ENCODE data around the gene MFNG. TPM values are rescaled to one million over a fixed set of nuclear protein-coding genes. Genes with fewer than 3 reads are reported as not detected.

Gene MFNG
- polyA plus RNA-seq, 1 donor: 7.3 TPM

DNA sequence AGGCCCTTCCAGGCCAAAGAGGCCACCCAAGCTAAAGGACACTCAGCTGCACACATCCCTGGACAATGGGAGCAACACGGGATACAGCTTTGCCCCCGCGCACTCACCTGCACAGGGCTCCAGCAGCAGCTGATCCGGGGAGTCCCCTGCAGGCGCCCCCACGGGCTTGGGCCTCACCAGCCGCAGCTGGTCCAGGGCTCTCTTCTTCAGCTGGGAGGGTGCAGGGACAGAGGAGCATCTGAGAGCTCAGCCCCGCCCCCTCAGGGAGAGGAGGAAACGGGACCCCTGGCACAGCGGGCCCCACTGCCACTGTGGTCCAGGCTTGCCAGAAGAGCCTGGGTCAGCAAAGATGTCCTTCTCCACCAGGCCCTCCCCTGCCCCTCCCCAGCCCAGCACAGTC is 7.8 kb upstream of the MFNG start:
- DNase-seq (ENCODE audit: low read depth): no peak

DNA sequence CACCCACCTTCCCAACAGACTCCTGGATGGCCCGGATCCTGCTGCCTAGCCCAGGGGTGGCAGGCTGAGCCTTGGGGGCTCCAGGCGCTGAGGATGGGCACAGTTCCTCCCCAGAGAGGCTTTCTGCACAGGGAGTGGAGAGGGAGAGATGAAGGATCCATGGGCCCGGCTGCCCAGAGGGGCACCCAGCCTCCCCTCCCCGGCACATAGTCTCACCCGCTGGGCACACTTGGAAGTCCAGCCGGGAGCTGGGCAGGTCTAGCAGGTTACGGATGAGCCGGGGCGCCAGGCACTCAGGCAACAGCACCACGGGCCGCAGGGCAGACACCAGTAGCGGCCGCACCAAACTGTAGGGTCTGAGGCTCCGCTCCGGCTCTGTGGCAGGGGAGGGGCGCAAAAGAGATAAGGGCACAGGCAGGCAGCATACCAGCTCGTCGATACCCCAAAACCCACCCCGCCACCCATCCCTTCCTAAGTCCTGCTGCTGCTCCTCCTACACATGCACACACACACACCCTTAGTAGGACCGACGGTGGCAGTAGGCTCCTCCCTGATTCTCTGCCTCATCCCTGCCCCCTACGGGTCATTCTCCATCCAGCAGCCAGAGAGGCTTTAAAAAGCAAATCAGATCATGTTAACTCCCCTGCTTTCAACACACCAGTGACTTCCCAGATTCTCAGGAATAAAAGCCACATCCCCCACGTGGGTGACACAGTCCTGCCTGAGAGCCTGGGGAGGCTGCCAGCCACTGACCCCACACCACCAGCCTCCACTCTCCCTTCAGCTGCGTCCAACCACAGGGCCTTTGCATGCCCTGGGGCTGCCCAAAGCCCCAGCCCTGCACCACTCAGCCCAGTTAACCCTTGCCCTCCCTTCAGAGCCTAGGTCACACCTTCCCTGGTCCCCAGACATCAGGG is 6.5 kb upstream of the MFNG start:
- no peak for DNase-seq (ENCODE audit: low read depth)

GRCh38 chr22:37491559-37492427 is 5.6 kb upstream of the MFNG start:
- no peak for DNase-seq (ENCODE audit: low read depth)

DNA sequence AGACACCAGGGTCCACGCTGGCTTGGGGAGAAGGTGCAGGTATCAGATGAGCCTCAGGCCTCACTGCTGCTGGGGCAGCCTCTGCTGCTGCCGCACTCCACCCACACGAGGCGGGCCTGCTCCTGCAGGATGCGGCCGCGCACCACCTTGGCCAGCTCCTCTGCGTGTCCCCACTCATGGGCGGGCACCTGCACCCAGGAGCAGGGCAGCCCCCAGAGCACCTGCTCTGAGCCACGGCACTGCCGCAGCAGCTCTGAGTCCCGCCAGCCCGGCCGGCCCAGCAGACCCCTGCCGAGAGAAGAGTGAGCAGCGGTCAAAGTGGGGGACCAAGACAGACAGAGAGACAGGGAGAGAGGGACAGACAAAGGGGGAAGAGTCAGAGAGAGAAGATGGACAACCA is 4.9 kb upstream of the MFNG start:
- no peak for DNase-seq (ENCODE audit: low read depth)

DNA sequence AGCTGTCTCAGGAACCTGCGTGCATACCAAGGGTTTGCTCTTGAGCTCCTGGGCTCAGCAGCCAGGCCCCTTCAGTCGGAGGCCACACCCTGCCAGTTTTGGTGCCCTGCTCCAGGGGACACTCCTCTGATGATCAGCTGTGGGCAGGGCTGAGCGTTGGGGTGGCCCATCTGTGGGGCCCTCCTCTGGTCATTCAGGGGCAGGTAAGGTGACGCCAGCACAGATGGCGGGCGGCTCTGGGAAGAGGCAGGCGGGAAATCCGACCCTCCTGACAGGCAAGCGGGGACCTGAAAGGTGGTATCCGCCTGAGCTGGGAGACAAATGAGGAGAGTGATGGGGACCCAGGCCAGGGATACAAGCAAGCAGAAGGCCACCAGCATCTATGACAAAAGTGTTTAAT is 3.8 kb upstream of the MFNG start:
- DNase-seq (ENCODE audit: low read depth): no peak

DNA sequence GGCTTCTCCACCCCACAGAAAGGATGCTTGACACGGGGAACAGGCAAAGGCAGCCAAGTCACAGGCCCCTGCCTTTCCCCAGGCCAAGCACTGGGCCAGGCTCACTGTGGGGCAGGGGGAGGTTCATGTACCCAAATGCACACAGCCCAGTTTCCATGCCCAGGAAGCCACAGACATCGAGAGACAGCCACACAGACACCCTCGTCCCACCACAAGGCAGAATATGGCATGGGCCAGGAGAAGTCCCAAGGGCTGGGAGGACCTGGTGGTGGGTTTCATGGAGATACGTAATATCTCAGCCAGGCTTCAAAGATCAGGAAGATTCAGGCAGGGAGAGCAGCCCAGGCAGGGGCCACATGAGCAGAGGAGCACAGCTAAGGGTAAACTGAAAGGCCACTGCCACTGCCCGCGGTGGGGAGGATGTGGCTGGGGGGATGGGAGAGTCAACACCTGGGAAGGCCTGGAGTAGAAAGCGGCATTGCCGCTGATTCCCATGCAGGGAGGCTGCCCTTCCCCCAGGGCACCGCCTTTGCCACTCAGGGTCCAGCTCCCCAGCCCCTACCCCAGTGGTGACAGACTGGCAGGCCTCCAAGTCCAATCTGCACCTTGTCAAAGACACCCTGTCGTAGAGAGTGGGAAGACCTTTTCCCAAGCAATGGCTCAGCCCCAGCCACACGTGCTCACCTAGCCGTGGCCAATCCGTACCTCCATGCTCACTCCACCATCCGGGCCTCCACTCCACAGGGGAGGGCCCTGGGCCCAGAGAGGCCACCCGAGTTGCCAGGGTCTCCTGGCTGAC is 2.4 kb upstream of the MFNG start:
- DNase-seq (ENCODE audit: low read depth): no peak

GRCh38 chr22:37487571-37487970 is 1.4 kb upstream of the MFNG start:
- DNase-seq (ENCODE audit: low read depth): no peak

DNA sequence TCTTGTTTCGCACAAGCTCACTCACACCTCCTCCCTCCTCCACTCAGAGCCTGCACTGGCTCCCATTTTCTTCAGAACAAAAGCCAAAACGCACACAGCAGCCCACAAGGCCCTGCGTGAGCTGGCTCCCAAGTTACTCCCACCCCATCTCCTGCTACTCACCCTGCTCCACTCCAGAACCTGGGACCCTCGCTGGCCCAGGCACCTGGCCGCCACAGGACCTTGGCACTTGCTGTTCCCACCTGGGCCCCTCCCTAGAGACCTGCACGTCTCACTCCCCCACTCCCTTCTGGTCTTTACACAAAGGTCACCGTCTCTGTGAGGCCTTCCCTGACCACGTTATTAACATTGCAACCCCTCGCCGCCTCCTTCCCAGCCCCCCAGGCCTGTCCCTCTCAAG is 945 bp upstream of the MFNG start:
- DNase-seq (ENCODE audit: low read depth): no peak

DNA sequence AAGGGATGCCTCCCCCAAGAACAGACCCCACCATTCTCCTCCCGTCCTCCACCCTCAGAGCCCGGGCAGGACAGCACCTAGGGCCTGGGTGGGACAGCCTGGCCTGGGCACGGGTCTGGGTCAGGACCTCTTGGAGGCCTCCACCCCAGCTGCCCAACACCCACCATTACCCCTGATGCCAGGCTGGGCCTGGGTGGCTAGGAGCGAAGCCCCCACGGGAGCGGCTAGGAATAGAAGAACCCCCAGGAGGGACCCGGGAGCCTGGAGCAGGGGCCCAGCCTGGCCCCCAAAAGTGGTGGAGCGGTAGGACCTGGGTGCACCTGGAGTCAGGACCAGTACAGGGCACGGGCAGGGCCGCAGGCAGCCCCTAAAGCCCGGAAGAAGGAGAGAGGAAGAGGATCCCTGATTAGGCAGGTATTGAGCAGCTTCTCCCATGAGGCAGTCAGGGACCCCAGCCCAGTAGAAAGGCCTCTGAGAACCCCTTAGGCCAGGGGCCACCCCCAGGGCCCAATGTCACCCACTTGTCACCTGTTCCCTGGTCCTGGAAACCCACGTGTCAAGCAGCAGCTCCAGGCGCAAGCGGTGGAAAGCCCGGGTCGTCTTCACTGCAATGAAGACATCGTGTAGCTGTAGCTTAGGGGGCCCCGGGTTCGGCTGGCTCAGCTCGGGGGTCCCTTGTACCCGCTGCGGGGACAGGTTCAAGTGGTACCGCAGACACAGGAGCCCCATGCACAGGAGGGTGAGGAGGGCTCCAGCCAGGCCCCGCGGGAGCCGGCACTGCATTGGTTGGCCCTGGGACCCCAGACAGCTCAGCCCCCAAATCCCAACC is 575 bp downstream of the MFNG start:
- DNase-seq (ENCODE audit: low read depth): no peak

- no peak for DNase-seq (ENCODE audit: low read depth)
Observed at GRCh38 chr22:37484480-37485394, 1.4 kb downstream of the MFNG start.

GRCh38 chr22:37483050-37483449 is 3.1 kb downstream of the MFNG start:
- no peak for DNase-seq (ENCODE audit: low read depth)

- DNase-seq (ENCODE audit: low read depth): no peak
Observed at GRCh38 chr22:37482244-37482643, 3.9 kb downstream of the MFNG start.

GRCh38 chr22:37481347-37481907 is 4.8 kb downstream of the MFNG start:
- no peak for DNase-seq (ENCODE audit: low read depth)

- no peak for DNase-seq (ENCODE audit: low read depth)
Observed at GRCh38 chr22:37480387-37481346, 5.5 kb downstream of the MFNG start.

DNA sequence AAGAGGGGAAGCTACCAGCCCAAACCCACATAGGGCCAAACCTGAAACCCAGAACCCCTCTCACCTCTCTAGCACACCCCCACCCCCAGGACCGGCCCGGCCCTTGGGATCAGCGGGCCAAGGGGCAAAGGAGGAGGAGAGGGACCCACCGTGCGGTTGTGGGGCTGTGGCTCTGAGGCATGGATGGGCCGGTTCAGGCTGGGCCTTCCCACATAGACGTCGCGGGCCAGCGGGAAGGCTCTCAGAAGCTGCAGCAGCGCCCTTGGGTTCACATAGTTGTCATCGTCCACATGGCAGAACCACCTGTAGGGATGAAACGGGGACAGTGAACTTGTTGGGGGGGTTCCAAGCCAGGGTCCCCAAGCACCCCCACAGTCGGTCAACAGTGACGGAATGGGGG is 7.0 kb downstream of the MFNG start:
- no peak for DNase-seq (ENCODE audit: low read depth)

- no peak for DNase-seq (ENCODE audit: low read depth)
Observed at GRCh38 chr22:37476389-37477329, 9.5 kb downstream of the MFNG start.

- no peak for DNase-seq (ENCODE audit: low read depth)
Observed at GRCh38 chr22:37474447-37475090, 11.6 kb downstream of the MFNG start.

Measured in forelimb muscle (tissue), 1 donor.